ENCODE results near the gene HBP1. TPM values are rescaled to one million over a fixed set of nuclear protein-coding genes. Genes with fewer than 3 reads are reported as not detected.
"Not testable (repeated sequence)": the region's sequence is repeated elsewhere in the genome, so short reads cannot be mapped to it uniquely, and the experiment has no call there.

HBP1 gene
- total RNA-seq, 1 experiment from 2014 or later: 31.0 TPM

DNA sequence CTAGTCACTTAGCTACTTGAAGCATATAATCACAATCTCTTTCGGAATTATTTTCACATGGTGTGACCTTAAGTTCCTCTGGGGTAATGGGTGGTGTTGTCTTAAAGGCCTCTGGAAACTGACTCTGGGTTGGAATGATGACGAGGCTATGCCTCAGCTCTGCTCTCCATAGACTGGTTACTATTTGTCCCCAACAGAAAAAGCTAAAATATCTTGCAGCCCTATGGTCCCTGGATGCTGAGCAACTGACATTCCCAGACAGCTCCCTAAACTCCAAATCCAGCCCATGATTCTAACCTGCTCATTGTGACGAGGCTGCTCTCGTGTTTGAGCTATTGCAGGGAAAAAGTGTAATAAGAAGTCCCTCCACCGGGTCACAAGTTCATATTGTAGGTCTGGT is 51.6 kb downstream of the HBP1 start (continued):
- TF ChIP-seq RELA (CRISPR knock-in tag; IDR thresholded peaks at IDR 0.05; ENCODE audit: borderline replicate concordance) (no peak), TEAD4 (CRISPR knock-in tag; IDR thresholded peaks at IDR 0.05) (no peak), CBFB (CRISPR knock-in tag; IDR thresholded peaks at IDR 0.05; ENCODE audit: low read depth) (no peak), MXD4 (CRISPR knock-in tag; IDR thresholded peaks at IDR 0.05; ENCODE audit: borderline replicate concordance) (no peak)
- TF ChIP-seq, protein P1, sequence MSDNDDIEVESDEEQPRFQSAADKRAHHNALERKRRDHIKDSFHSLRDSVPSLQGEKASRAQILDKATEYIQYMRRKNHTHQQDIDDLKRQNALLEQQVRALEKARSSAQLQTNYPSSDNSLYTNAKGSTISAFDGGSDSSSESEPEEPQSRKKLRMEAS (CRISPR knock-in tag; IDR thresholded peaks at IDR 0.05): no peak
- TF ChIP-seq, protein P2, sequence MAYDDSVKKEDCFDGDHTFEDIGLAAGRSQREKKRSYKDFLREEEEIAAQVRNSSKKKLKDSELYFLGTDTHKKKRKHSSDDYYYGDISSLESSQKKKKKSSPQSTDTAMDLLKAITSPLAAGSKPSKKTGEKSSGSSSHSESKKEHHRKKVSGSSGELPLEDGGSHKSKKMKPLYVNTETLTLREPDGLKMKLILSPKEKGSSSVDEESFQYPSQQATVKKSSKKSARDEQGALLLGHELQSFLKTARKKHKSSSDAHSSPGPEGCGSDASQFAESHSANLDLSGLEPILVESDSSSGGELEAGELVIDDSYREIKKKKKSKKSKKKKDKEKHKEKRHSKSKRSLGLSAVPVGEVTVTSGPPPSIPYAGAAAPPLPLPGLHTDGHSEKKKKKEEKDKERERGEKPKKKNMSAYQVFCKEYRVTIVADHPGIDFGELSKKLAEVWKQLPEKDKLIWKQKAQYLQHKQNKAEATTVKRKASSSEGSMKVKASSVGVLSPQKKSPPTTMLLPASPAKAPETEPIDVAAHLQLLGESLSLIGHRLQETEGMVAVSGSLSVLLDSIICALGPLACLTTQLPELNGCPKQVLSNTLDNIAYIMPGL (CRISPR knock-in tag; IDR thresholded peaks at IDR 0.05): no peak
- TF ChIP-seq, protein P3, sequence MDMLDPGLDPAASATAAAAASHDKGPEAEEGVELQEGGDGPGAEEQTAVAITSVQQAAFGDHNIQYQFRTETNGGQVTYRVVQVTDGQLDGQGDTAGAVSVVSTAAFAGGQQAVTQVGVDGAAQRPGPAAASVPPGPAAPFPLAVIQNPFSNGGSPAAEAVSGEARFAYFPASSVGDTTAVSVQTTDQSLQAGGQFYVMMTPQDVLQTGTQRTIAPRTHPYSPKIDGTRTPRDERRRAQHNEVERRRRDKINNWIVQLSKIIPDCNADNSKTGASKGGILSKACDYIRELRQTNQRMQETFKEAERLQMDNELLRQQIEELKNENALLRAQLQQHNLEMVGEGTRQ (CRISPR knock-in tag; IDR thresholded peaks at IDR 0.05): no peak
- TF ChIP-seq, protein P4, sequence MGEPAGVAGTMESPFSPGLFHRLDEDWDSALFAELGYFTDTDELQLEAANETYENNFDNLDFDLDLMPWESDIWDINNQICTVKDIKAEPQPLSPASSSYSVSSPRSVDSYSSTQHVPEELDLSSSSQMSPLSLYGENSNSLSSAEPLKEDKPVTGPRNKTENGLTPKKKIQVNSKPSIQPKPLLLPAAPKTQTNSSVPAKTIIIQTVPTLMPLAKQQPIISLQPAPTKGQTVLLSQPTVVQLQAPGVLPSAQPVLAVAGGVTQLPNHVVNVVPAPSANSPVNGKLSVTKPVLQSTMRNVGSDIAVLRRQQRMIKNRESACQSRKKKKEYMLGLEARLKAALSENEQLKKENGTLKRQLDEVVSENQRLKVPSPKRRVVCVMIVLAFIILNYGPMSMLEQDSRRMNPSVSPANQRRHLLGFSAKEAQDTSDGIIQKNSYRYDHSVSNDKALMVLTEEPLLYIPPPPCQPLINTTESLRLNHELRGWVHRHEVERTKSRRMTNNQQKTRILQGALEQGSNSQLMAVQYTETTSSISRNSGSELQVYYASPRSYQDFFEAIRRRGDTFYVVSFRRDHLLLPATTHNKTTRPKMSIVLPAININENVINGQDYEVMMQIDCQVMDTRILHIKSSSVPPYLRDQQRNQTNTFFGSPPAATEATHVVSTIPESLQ (CRISPR knock-in tag; IDR thresholded peaks at IDR 0.05): no peak

DNA sequence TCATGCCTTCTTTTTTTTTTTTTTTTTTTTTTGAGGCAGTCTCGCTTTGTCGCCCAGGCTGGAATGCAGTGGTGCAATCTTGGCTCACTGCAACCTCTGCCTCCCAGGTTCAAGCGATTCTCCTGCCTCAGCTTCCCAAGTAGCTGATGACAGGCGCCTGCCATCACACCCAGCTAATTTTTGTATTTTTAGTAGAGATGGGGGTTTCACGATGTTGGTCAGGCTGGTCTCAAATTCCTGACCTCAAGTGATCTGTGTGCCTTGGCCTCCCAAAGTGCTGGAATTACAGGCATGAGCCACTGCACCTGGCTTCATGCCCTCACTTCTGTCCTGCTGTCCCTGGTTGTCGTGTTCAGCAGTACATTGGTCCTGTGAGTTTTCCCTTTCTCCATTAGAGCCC is 52.0 kb downstream of the HBP1 start:
- ChIA-PET CTCF (interaction anchor here (0.6 to 0.7 kb wide), 3 partner anchors 28 to 476 kb away, joined by 3 to 4 read pairs (median 3); no protein-coding TSS in a partner anchor), POLR2A (interaction anchor here (0.7 kb wide), 1 partner anchor 1050 kb away, joined by 5 read pairs; no protein-coding TSS in a partner anchor)
- H3K4me1 Mint-ChIP-seq; DNase-seq (ENCODE audit: low spot score); H3K9me3 Mint-ChIP-seq; H3K36me3 Mint-ChIP-seq; H3K27me3 Mint-ChIP-seq (ENCODE audit: low read depth); ATAC-seq; H3K27ac Mint-ChIP-seq; H3K4me3 Mint-ChIP-seq: not testable (repeated sequence)

DNA sequence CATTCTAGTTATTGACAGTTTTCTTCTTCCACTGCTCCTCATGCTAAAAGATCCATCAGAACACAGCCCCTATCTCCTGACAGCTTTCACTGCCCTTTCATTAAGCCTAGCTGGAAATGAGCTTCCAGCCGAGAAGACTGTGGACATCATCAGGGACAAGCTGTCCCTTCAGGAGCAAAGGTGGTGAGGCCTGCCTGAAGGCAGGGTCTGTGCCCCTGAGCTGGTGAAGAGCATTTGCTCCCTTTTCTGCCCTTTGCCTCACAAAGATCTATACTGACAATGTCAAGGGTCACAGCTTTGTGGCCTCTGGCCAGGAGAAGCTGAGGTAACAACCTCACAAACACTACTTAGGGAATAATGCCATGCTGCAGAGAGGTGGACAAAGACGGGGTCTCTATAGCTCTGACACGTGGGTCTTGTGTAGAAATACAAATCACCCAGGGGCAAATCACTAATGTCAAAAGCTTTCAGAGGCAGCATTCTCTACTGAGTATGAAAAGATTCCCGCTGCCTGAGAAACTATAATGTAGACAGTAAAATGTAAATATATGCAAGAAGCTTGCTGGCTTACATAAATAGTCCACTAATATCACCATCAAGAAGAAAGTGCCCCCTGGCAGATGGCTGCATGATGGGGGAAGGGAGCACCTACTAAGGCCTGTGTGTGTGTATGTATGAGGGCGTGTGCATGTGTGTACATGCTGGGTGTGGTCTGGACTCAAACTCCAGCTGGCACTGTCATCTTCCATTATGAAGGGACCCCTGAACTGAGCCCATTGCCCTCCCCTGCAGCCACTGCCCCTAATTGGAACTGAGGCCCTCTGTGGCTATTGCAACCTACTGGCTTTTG is 55.8 kb downstream of the HBP1 start:
- ChIA-PET POLR2A (no interaction called here), CTCF (interaction anchor here (0.6 kb wide), 1 partner anchor 188 kb away, joined by 3 read pairs; no protein-coding TSS in a partner anchor)
- no peak for DNase-seq (ENCODE audit: low spot score)
- peak overlapping the region; percentile 37; the same call in 1 of the 2 replicates for H3K27ac Mint-ChIP-seq
- no peak for ATAC-seq
- TF ChIP-seq RORB (CRISPR knock-in tag; IDR thresholded peaks at IDR 0.05): no peak
- no peak for TF ChIP-seq ZNF219 (CRISPR knock-in tag; IDR thresholded peaks at IDR 0.05; ENCODE audit: borderline replicate concordance)
- no peak for TF ChIP-seq NFYB (CRISPR knock-in tag; conservative IDR thresholded peaks at IDR 0.05; ENCODE audit: low read depth)
- TF ChIP-seq, protein P5, sequence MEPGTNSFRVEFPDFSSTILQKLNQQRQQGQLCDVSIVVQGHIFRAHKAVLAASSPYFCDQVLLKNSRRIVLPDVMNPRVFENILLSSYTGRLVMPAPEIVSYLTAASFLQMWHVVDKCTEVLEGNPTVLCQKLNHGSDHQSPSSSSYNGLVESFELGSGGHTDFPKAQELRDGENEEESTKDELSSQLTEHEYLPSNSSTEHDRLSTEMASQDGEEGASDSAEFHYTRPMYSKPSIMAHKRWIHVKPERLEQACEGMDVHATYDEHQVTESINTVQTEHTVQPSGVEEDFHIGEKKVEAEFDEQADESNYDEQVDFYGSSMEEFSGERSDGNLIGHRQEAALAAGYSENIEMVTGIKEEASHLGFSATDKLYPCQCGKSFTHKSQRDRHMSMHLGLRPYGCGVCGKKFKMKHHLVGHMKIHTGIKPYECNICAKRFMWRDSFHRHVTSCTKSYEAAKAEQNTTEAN (CRISPR knock-in tag; IDR thresholded peaks at IDR 0.05): no peak
- TF ChIP-seq, protein P6, sequence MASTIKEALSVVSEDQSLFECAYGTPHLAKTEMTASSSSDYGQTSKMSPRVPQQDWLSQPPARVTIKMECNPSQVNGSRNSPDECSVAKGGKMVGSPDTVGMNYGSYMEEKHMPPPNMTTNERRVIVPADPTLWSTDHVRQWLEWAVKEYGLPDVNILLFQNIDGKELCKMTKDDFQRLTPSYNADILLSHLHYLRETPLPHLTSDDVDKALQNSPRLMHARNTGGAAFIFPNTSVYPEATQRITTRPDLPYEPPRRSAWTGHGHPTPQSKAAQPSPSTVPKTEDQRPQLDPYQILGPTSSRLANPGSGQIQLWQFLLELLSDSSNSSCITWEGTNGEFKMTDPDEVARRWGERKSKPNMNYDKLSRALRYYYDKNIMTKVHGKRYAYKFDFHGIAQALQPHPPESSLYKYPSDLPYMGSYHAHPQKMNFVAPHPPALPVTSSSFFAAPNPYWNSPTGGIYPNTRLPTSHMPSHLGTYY (CRISPR knock-in tag; IDR thresholded peaks at IDR 0.05): no peak
- TF ChIP-seq, protein P7, sequence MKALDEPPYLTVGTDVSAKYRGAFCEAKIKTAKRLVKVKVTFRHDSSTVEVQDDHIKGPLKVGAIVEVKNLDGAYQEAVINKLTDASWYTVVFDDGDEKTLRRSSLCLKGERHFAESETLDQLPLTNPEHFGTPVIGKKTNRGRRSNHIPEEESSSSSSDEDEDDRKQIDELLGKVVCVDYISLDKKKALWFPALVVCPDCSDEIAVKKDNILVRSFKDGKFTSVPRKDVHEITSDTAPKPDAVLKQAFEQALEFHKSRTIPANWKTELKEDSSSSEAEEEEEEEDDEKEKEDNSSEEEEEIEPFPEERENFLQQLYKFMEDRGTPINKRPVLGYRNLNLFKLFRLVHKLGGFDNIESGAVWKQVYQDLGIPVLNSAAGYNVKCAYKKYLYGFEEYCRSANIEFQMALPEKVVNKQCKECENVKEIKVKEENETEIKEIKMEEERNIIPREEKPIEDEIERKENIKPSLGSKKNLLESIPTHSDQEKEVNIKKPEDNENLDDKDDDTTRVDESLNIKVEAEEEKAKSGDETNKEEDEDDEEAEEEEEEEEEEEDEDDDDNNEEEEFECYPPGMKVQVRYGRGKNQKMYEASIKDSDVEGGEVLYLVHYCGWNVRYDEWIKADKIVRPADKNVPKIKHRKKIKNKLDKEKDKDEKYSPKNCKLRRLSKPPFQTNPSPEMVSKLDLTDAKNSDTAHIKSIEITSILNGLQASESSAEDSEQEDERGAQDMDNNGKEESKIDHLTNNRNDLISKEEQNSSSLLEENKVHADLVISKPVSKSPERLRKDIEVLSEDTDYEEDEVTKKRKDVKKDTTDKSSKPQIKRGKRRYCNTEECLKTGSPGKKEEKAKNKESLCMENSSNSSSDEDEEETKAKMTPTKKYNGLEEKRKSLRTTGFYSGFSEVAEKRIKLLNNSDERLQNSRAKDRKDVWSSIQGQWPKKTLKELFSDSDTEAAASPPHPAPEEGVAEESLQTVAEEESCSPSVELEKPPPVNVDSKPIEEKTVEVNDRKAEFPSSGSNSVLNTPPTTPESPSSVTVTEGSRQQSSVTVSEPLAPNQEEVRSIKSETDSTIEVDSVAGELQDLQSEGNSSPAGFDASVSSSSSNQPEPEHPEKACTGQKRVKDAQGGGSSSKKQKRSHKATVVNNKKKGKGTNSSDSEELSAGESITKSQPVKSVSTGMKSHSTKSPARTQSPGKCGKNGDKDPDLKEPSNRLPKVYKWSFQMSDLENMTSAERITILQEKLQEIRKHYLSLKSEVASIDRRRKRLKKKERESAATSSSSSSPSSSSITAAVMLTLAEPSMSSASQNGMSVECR (CRISPR knock-in tag; IDR thresholded peaks at IDR 0.05; ENCODE audit: borderline replicate concordance): no peak
- TF ChIP-seq, protein P8, sequence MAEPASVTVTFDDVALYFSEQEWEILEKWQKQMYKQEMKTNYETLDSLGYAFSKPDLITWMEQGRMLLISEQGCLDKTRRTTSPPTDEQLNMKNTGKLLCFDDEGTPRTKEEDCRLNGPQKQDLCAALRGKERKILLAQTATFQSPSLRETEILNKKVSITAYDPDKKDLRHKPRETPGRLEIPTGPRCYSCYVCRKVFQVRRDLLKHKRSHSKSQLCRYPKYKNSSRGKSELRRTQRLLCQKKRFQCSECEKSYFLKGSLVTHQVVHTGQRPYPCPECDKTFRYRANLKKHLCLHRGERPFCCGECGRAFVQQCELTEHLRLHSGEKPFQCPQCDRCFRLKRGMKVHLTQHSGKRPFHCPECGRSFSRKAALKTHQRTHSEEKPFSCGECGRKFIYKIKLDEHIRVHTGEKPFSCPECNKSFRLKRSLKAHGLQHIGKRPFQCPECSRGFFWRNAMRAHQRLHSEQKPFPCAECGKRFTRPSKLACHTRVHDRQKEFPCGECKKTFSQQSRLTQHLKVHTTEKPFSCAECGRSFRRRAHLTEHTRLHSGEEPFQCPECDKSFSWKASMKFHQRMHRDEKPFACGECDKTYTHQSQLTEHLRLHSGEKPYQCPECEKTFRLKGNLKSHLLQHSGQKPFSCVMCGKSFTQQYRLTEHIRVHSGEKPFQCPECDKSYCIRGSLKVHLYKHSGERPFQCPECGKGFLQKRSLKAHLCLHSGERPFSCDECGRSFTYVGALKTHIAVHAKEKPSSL (CRISPR knock-in tag; conservative IDR thresholded peaks at IDR 0.05): no peak
- TF ChIP-seq NR2C2 (CRISPR knock-in tag; IDR thresholded peaks at IDR 0.05): no peak
- TF ChIP-seq TP53 (CRISPR knock-in tag; IDR thresholded peaks at IDR 0.05): no peak
- no peaks in the 10 kb centered on the region for H3K27me3 Mint-ChIP-seq (ENCODE audit: low read depth)
- H3K4me3 Mint-ChIP-seq: no peak overlapping the region
- H3K36me3 Mint-ChIP-seq: no peaks in the 10 kb centered on the region
- no peaks in the 10 kb centered on the region for H3K9me3 Mint-ChIP-seq
- H3K4me1 Mint-ChIP-seq: peaks cover 3% of the 10 kb centered on the region
